GM18507 (cell line): ENCODE measurements around the gene DISC1.
"Not testable (repeated sequence)": the region's sequence is repeated elsewhere in the genome, so short reads cannot be mapped to it uniquely, and the experiment has no call there.

Source experiments
- DNase-seq: peaks from one replicate; pipeline ENCODE4 v3.0.0; 2011; ENCODE audit warnings: low read depth; ENCODE audit not compliant: insufficient read length; ENCODE audit errors: extremely low spot score
- FAIRE-seq: peaks from 2 replicates; lab custom pipeline; 2011; peaks lifted over from hg19 to GRCh38; lab: Jason Lieb, UNC

DISC1 gene

GRCh38 chr1:231953660-231954059 lies 327.1 kb downstream of the DISC1 start:
- no peak for FAIRE-seq

GRCh38 chr1:231954751-231955150 lies 328.2 kb downstream of the DISC1 start:
- no peak for FAIRE-seq

More at GRCh38 chr1:231953660-231954059, 327.1 kb downstream of the DISC1 start:
- DNase-seq, result no peak

GRCh38 chr1:231957359-231957758 lies 330.8 kb downstream of the DISC1 start:
- no peak for FAIRE-seq
- no peak for DNase-seq

More at GRCh38 chr1:231954751-231955150, 328.2 kb downstream of the DISC1 start:
- no peak for DNase-seq

GRCh38 chr1:231958448-231958847 lies 331.9 kb downstream of the DISC1 start:
- DNase-seq (no peak), FAIRE-seq (no peak)

- FAIRE-seq (no peak), DNase-seq (no peak)
These were observed 332.8 kb downstream of the DISC1 start for GRCh38 chr1:231959225-231959884.

GRCh38 chr1:231961801-231962200 lies 335.2 kb downstream of the DISC1 start:
- not testable (repeated sequence) for FAIRE-seq, DNase-seq

GRCh38 chr1:231962636-231963035 lies 336.0 kb downstream of the DISC1 start:
- DNase-seq (no peak), FAIRE-seq (no peak)

GRCh38 chr1:231964241-231964640 lies 337.7 kb downstream of the DISC1 start:
- no peak for DNase-seq
- FAIRE-seq, result no peak

GRCh38 chr1:231964961-231965360 lies 338.4 kb downstream of the DISC1 start:
- DNase-seq (no peak), FAIRE-seq (no peak)

GRCh38 chr1:231965615-231966014 lies 339.0 kb downstream of the DISC1 start:
- DNase-seq (no peak), FAIRE-seq (no peak)

GRCh38 chr1:231966983-231967382 lies 340.4 kb downstream of the DISC1 start:
- DNase-seq, result no peak
- no peak for FAIRE-seq

- no peak for DNase-seq
- FAIRE-seq, result no peak
These were observed 342.5 kb downstream of the DISC1 start for GRCh38 chr1:231969076-231969475.

- DNase-seq, FAIRE-seq: not testable (repeated sequence)
These were observed 343.2 kb downstream of the DISC1 start for GRCh38 chr1:231969761-231970160.

GRCh38 chr1:231970684-231971083 lies 344.1 kb downstream of the DISC1 start:
- DNase-seq (no peak), FAIRE-seq (no peak)

- no peak for DNase-seq
- FAIRE-seq, result no peak
These were observed 345.0 kb downstream of the DISC1 start for GRCh38 chr1:231971397-231972110.

GRCh38 chr1:231972111-231972445 lies 345.5 kb downstream of the DISC1 start:
- DNase-seq, result no peak

GRCh38 chr1:231973830-231974229 lies 347.2 kb downstream of the DISC1 start:
- FAIRE-seq (no peak), DNase-seq (no peak)

More at GRCh38 chr1:231972111-231972445, 345.5 kb downstream of the DISC1 start:
- FAIRE-seq, result no peak

- DNase-seq, result no peak
- FAIRE-seq, result no peak
These were observed 349.6 kb downstream of the DISC1 start for GRCh38 chr1:231976231-231976630.

- DNase-seq (no peak), FAIRE-seq (no peak)
These were observed 355.1 kb downstream of the DISC1 start for GRCh38 chr1:231981675-231982074.

GRCh38 chr1:231982871-231983587 lies 356.4 kb downstream of the DISC1 start:
- no peak for DNase-seq
- no peak for FAIRE-seq
